Measurements from ENCODE around the gene DTWD2.

- TF ChIP-seq CTCF (IDR thresholded peaks at IDR 0.05) (no peak), EP300 (IDR thresholded peaks at IDR 0.05) (no peak), POLR2A (IDR thresholded peaks at IDR 0.05) (no peak), POLR2AphosphoS5 (IDR thresholded peaks at IDR 0.05) (no peak)
Measured at GRCh38 chr5:119019501-119019900, 31.2 kb upstream of the DTWD2 start.
